AG08395 (cell line): ENCODE data around the gene FXYD7.
"Not testable (repeated sequence)": the region's sequence is repeated elsewhere in the genome, so short reads cannot be mapped to it uniquely, and the experiment has no call there.

Source experiments
- DNase-seq: peaks from one replicate; pipeline ENCODE4 v3.0.0; 2012; ENCODE audit warnings: mixed read lengths, low spot score

The FXYD7 gene

GRCh38 chr19:35144600-35145436 lies 1.8 kb downstream of the FXYD7 start:
- DNase-seq, result no peak

GRCh38 chr19:35146746-35147459 lies 3.8 kb downstream of the FXYD7 start:
- DNase-seq, result no peak

- DNase-seq, result no peak
These were observed 6.4 kb downstream of the FXYD7 start for GRCh38 chr19:35149463-35149862.

GRCh38 chr19:35150445-35150844 lies 7.4 kb downstream of the FXYD7 start:
- DNase-seq, result no peak

GRCh38 chr19:35151273-35152065 lies 8.4 kb downstream of the FXYD7 start:
- no peak for DNase-seq

- not testable (repeated sequence) for DNase-seq
These were observed 10.1 kb downstream of the FXYD7 start for GRCh38 chr19:35153129-35153522.

GRCh38 chr19:35153701-35154524 lies 10.9 kb downstream of the FXYD7 start:
- DNase-seq, result peak; percentile 60

- DNase-seq, result peak; percentile 88
These were observed 11.7 kb downstream of the FXYD7 start, which contains the start of gene FXYD5 for GRCh38 chr19:35154525-35155406. FXYD5 (plus strand) TSS chr19:35154735; CDS start chr19:35155551, 816 bp downstream.

GRCh38 chr19:35155441-35155840 lies 12.4 kb downstream of the FXYD7 start:
- DNase-seq, result no peak

GRCh38 chr19:35155981-35156672 lies 13.1 kb downstream of the FXYD7 start:
- DNase-seq, result no peak

GRCh38 chr19:35156673-35157014 lies 13.6 kb downstream of the FXYD7 start:
- no peak for DNase-seq

- no peak for DNase-seq
These were observed 14.4 kb downstream of the FXYD7 start for GRCh38 chr19:35157431-35157830.

GRCh38 chr19:35159606-35160005 lies 16.6 kb downstream of the FXYD7 start:
- DNase-seq, result no peak

GRCh38 chr19:35160629-35161433 lies 17.8 kb downstream of the FXYD7 start:
- no peak for DNase-seq

GRCh38 chr19:35161434-35161743 lies 18.3 kb downstream of the FXYD7 start:
- no peak for DNase-seq

- no peak for DNase-seq
These were observed 19.6 kb downstream of the FXYD7 start for GRCh38 chr19:35162471-35163326.

GRCh38 chr19:35164418-35164817 lies 21.4 kb downstream of the FXYD7 start:
- DNase-seq, result no peak
